GM12801 (cell line): ENCODE data around the gene PSPH.

Experiments
- TF ChIP-seq, protein P1 (sequence below): IDR thresholded peaks from one replicate; pipeline ENCODE4 v1.5.1; 2011; ENCODE audit warnings: control low read depth; ENCODE audit not compliant: insufficient read length; ENCODE audit errors: extremely low read depth

PSPH gene

DNA sequence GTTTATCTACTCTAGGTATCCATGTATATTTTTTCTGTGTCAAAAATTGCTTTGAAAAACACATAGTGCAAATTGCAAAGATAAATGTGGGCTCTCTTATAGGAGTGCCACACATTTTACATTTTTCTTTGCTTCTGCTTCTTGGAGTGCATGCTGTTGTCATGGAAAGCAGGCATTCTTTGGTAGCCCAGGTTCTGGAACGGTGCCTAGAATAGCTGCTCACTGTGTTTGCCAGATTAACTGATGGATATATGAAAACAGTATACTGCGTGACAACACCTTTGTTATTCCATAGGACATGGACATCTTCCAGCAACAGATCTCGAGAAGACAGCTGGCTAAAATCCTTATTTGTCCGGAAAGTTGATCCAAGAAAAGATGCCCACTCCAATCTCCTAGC, 73.4 kb downstream of the PSPH start:
- TF ChIP-seq, protein P1, sequence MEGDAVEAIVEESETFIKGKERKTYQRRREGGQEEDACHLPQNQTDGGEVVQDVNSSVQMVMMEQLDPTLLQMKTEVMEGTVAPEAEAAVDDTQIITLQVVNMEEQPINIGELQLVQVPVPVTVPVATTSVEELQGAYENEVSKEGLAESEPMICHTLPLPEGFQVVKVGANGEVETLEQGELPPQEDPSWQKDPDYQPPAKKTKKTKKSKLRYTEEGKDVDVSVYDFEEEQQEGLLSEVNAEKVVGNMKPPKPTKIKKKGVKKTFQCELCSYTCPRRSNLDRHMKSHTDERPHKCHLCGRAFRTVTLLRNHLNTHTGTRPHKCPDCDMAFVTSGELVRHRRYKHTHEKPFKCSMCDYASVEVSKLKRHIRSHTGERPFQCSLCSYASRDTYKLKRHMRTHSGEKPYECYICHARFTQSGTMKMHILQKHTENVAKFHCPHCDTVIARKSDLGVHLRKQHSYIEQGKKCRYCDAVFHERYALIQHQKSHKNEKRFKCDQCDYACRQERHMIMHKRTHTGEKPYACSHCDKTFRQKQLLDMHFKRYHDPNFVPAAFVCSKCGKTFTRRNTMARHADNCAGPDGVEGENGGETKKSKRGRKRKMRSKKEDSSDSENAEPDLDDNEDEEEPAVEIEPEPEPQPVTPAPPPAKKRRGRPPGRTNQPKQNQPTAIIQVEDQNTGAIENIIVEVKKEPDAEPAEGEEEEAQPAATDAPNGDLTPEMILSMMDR = no peak

DNA sequence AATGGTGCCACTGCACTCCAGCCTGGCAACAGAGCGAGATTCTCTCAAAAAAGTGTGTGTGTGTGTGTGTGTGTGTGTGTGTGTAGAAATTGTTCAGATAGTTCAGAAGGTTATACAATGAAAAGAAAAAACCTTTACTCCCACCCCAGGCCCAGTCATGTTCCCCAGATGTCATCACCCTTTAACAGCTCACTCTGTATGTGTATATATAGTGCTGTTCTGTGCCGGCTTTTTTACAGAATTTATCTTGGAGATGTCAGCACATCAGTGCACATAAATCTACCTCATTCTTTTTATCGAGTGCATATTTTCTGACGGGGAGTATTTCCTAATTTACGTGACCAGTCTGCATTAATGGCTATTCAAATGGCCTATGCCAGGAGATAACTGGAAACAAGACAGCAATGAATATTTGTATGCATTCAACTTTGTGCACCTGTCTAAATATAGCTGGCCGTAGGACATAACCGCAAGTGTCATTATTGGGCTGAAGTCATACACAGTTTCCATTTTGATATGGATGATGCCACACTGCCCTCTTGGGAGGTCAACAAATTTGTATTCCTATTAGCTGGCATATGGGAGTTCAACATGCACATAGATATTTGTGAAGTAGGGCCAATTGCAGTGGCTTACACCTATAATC, 75.1 kb downstream of the PSPH start:
- TF ChIP-seq, protein P1 = no peak

DNA sequence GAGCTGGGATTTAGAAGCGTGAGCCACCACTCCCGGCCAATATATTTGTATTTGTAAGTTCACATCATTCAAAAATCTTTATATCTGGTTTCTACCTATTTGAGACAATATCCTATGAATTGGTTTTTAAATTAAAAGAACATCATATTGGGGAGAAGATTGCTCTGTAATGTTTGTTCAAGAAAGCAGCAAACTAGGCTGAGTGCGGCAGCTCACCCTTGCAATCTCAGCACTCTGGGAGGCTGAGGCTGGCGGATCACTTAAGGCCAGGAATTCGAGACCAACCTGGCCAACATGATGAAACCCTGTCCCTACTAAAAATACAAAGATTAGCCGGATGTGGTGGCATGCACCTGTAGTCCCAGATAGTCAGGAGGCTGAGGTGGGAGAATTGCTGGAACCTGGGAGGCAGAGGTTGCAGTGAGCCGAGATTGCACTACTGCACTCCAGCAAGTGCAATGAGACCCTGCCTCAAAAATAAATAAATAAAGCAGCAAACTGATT, 77.4 kb downstream of the PSPH start:
- TF ChIP-seq, protein P1 = no peak

DNA sequence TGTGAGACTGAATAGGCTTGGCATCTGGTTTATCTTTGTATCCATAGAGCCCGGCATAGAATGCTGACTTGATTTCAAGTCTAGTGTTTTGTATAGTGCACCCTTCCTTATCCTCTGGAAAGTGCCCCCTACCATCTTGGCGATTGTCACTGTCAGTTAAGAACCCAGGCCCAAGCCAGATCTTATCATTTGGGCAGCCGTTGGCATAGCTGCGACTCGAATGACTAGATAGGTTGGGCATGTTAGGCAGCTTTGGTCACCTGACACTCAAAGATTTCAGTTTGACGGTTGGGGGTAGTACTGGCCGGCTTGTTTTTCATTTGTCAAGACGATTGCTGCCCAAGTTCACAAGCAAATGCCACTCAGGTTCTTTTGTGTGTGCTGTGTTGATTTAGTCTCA, 80.3 kb downstream of the PSPH start:
- TF ChIP-seq, protein P1 = no peak

DNA sequence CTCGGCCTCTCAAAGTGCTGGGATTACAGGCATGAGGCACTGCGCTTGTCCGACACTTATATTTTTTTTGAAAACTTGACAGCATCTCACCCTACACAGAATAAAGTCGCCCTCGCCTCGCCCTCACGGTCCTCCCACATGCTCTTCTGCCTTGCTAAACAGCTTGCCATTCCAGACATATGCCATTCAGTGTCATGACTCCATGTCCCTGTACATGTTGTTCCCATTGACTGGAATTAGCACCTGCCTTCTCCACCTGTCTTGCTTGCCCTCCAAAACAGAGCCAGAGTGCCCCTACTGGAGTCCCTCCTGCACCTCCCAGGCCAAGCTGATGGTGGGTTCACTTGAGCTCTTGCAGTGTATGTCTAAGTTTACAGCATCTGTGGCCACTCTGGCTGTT, 80.7 kb downstream of the PSPH start:
- TF ChIP-seq, protein P1 = no peak

DNA sequence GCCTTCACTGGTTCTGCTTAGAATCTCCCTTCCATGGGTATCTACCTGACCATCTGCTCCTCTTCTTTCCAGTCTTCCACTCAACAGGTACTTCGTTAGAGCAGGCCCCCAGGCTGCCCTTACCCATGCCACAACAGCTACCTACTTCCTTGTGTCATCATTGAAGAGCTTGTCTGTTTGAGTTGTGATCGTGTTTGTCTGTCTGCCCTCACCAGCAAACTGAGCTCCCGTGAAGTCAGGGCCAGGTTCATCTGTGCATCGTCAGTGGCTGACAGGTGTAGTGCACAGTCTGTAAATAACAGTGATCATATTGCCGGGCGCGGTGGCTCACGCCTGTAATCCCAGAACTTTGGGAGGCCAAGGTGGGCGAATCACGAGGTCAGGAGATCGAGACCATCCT, 81.9 kb downstream of the PSPH start:
- TF ChIP-seq, protein P1 = no peak

DNA sequence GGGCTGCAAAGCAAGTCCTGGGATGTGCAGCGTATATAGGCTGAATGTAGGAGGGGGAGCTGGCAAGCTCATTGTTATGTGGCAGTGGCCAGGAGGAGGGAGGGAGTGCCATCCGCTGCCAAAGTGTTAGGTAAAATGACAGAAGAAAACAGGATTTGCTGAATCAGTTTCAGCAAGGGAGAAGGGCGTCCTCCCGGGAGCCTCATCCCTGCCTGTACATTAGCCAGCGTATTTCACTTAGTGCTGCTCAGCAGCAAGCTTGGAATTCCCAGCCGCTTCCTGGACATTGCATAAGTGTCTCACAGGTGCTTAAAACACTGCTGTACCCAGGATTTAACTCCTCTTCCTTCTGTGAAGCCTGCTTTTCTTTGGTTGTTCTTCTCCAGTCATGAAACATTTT, 84.4 kb downstream of the PSPH start:
- TF ChIP-seq, protein P1 = no peak
